H7 (cell line): ENCODE data around the gene FAM32A. TPM values are rescaled to one million over a fixed set of nuclear protein-coding genes. Genes with fewer than 3 reads are reported as not detected.

Experiments
- DNase-seq: peaks from one replicate; pipeline ENCODE4 v3.0.0; 2012
- H3K27me3 ChIP-seq: 2 replicates; pipeline ENCODE4 v1.6.0; 2011; ENCODE audit warnings: mild to moderate bottlenecking, low read length; ENCODE audit not compliant: control insufficient read depth, insufficient read depth
- H3K36me3 ChIP-seq: replicated peaks from 2 replicates; pipeline ENCODE4 v1.5.1; 2011; ENCODE audit warnings: low read length; ENCODE audit not compliant: control insufficient read depth, insufficient read depth
- H3K4me3 ChIP-seq: 2 replicates; pipeline ENCODE4 v1.5.1; 2011; ENCODE audit warnings: low read depth, mild to moderate bottlenecking, control low read depth, low read length, moderate library complexity; ENCODE audit not compliant: insufficient read depth
- total RNA-seq: library from RNA; depleted of rRNA; stranded (reverse); fragments of >200 nt; shearing (Covaris generic); gene quantifications from 2 replicates; pipeline ENCODE4 v1.2.3, GENCODE V29; 2014

The FAM32A gene
- total RNA-seq, 1 experiment from 2014 or later, result 96.9 TPM

DNA sequence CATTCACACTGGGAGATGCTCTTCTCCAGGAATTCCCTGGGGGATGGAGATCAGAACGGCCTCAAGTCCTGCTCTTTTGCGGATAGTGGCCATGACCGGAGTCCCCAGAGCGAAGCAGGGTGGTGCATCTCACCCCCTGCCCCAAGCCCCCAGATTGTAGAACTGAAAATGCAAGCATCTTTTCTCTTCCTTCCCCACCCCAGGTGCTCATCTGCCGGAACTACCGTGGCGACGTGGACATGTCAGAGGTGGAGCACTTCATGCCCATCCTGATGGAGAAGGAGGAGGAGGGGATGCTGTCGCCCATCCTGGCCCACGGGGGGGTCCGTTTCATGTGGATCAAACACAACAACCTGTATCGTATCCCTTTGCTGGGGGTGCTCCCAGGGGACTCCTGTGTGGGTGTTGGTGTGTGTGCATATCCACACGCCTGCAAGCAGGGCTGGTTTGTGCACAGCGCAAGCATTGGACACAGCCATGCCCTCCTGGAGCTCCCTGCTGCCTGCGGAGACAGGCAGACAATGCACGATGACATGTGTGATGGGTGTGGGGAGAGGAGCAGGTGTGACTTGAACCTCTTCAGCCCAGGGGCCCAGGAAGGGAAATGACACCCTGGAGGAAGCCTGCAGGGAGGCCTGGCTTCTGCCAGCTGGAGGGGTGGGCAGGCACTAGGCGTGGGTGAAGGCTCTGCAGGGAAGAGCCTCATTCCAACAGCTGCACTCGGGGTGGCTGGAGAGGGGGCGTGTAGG, 18.2 kb downstream of the FAM32A start:
- peak; percentile 25 for DNase-seq
- no peak overlapping the region for H3K4me3 ChIP-seq
- peaks cover 1% of the 10 kb centered on the region for H3K36me3 ChIP-seq
- no peaks in the 10 kb centered on the region for H3K27me3 ChIP-seq

DNA sequence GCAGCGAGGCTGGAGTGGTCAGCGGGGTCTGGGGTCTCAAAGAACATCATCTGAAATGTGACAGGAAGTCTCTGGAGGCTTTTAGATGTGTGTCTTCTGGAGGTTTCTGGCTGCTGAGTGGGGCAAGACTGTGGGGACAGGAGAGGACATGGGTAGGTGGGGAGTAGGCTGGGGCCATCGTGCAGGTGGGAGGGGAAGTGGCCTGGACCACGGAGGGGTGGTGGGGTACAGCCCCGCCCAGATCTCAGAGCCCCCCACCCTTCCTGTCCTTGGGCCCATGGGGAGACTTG, 18.7 kb downstream of the FAM32A start:
- no peak overlapping the region for H3K4me3 ChIP-seq
- DNase-seq, result peak; percentile 25
- no peaks in the 10 kb centered on the region for H3K27me3 ChIP-seq
- peaks cover 1% of the 10 kb centered on the region for H3K36me3 ChIP-seq

DNA sequence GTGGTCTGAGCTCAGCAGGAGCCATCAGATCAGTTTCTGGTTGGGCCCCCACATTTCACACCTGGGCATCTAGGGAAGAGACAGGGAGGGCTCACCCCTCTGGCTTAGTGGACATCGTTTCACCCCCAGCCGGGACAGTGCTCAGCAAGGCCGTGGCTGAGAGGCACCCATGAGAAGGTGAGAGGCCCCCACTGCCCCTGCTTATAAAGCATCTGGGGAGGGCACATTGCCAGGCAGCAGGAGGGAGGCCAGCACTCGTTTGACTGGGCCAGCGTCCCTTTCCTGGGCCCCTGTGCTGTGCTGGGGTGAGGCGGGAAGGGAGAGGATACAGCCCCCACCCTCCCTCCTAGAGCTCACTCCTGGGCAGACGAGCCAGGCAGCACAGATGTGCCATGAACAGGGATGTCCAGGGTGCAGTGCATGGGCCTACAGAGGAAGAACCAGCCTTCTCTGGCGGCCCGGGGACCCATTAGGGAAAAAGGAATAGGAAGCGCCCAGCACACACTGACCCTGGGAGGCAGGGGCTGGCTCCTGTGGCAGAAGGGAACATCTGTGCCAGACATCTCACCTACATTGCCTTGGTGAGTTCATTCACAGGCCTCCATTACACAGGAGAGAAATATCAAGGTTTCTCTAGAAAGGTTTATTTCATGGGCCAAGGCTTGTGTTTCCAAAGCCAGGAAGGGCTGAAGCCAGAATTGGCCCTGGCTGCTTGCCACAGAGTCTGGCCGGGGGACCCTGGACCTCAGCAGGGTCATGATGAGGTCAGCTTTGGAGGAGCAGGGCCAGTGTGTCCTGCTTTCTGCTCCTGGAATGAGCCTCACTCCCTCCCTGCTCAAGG, 20.2 kb downstream of the FAM32A start:
- peak; percentile 26 for DNase-seq
- Histone ChIP-seq H3K4me3 (no peak overlapping the region), H3K36me3 (peaks cover 1% of the 10 kb centered on the region), H3K27me3 (no peaks in the 10 kb centered on the region)

DNA sequence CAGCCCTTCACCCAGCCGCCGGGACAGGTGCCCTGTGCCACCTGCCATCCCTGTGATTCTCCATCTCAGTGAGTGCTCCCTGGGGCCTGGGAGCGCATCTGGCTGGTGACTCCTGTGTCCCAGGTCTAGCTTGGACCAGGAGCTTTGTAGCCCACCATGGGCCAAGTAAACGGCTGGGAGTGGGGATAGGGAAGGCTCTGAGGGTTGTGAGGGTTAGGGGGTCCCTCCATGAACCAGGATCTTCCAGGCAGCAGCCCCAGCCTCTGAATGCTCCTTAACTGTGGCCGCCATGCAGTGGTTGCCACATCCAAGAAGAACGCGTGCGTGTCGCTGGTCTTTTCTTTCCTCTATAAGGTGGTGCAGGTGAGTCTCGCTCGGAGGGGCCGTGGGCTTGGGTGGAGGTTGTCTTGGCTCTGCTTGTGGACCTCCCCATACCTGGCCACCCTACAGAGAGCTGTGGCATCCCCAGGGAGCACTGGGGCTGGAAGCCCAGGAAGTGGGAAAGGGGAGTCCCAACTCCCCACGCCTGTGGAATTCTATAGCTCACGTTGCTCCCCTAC, 20.9 kb downstream of the FAM32A start:
- H3K36me3 ChIP-seq, result peaks cover 1% of the 10 kb centered on the region
- H3K4me3 ChIP-seq, result no peak overlapping the region
- H3K27me3 ChIP-seq, result no peaks in the 10 kb centered on the region
- DNase-seq, result no peak

DNA sequence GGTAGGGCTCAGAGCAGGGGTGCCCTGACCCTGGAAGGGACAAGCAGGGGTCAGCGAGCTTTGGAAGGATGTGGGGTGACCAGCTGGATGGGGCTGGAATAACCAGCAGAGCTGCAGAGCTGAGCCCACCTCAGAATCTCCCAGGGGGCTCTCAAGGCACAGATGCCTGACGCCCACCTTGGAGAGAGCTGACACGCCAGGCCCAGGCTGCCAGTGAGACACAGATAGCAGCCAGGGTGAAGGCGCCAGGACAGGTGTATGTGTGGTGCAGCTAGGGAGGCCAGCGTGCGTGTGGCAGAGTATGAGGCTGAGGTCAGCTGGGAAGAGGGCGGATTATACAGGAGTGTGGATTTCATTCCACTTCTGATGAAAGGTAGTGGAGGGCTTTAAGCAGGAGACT, 21.4 kb downstream of the FAM32A start:
- no peak overlapping the region for H3K4me3 ChIP-seq
- DNase-seq, result no peak
- H3K36me3 ChIP-seq, result peaks cover 1% of the 10 kb centered on the region
- no peaks in the 10 kb centered on the region for H3K27me3 ChIP-seq

DNA sequence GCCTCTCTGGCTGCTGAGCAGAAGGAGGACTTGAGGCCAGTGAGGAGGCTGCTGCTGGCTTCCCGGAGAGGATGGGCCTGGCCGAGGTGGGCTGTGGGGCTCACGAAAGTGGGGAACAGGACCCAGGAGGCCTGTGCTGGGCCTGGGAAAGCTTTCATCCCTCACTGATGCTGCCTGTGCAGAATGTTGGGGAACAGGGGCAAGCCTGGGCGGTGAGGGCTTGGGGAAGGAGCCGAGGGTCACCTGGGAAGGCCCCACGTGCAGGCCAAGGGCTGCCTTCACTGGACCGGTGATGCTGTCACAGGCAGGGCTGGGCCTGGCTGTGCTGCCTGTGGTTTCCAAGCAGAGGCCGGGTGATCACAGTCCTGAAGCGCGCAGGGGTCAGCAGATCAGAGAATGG, 21.9 kb downstream of the FAM32A start:
- no peak for DNase-seq
- peaks cover 1% of the 10 kb centered on the region for H3K36me3 ChIP-seq
- no peak overlapping the region for H3K4me3 ChIP-seq
- H3K27me3 ChIP-seq, result no peaks in the 10 kb centered on the region

DNA sequence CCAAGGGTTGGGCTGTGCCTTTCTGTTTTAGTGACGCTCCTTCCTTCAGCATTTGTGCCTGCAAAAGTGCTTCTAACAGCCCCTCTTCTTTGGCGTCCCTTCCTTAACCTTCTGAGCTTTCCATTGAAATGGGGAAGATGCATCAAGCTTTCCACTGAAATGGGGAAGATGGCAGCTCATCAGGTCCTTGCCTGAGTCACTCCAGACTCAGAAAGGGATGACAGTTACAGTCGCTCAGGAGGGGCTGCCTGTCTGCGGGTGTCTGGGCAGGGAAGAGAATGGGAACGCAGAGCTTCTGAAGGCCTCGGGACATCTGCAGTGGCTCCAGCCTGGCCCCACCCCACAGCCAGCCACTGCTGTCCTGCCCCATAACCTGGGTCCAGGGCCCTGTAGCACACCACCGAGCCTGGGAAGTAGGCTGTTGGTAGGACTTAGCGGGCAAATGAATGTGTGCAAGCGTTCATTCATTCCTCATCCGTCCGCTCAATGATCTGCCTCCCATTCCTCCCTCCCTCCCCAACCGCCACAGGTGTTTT, 22.3 kb downstream of the FAM32A start:
- Histone ChIP-seq H3K36me3 (peaks cover 1% of the 10 kb centered on the region), H3K4me3 (no peak overlapping the region), H3K27me3 (no peaks in the 10 kb centered on the region)
- DNase-seq, result no peak

DNA sequence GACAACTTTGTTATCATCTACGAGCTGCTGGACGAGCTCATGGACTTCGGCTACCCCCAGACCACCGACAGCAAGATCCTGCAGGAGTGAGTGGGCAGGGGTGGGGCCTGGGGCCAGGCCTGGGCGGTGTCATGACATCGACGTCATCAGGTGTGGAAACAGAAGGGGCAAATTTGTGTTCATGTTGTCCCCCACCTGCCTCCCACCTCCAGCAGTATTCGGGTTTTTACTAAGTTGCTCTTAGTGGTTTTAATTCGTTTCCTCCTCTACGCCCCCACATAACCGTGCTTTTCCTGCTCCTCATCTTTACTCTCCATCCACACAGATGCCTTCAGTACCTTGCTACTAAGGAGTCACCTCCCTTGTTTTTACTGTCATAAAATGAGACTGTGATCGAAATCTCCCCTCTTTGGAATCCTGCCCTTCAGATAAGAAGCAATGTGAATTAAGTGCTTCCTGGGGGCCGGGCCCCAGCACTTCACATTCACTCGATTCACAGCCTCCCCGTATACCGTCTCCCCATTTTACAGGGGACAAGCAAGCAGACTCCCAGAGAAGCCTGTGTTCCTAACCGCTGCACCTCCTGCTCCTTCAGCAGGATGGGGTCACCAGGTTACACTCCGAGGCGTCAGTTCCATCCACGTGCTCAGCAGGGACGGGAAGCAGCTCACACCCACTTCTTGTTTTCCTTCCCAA, 23.0 kb downstream of the FAM32A start:
- Histone ChIP-seq H3K27me3 (no peaks in the 10 kb centered on the region), H3K4me3 (no peak overlapping the region), H3K36me3 (peaks cover 1% of the 10 kb centered on the region)
- DNase-seq, result no peak

DNA sequence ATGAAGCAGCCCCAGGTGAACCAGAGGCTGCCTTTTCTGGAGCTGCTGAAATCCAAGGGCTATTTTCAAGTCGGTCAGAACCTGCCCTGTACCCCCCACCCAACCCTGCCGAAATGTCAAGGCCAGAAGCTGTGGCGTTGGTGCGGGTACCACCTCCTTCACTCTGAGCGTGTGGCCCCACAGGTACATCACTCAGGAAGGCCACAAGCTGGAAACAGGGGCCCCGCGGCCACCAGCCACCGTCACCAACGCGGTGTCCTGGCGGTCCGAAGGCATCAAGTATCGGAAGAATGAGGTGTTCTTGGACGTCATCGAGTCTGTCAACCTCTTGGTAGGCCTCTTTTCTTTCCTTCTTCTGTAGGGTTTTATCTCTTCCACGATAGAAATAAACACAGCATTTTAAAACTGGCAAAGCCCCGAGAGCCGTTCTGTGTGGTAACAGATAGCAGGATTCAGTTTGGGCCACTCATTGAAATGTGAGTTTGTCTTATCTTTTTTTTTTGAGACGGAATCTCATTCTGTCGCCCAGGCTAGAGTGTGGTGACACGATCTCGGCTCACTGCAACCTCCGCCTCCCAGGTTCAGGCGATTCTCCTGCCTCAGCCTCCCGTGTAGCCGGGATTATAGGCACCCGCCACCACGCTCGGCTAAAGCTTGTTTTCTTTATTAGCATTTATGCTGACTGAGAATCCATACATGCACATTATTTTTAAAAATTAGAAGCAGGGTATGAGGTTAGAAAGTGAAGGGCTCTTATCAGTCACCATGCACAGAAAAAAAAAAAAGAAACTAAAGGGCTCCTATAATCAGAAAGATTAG, 23.8 kb downstream of the FAM32A start:
- Histone ChIP-seq H3K27me3 (no peaks in the 10 kb centered on the region), H3K4me3 (no peak overlapping the region), H3K36me3 (peaks cover 1% of the 10 kb centered on the region)
- DNase-seq, result no peak

DNA sequence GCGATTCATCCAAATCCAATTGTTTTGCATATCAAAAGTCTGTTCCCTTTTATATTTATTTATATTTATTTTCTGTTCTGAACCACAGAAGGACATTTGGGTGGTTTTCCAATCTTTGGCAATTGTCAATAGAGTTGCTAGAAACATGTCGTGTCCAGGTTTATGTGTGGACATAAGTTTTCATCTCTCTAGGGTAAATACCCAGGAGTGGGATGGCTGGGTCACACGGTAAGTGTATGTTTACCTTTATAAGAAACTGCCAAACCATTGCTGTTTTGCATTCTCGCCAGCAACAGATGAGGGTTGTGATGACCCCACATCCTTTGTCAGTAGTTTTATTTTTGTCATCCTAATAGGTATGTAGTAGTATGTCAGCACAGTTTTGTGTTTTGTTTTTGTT, 25.0 kb downstream of the FAM32A start:
- no peaks in the 10 kb centered on the region for H3K27me3 ChIP-seq
- H3K36me3 ChIP-seq, result peaks cover 1% of the 10 kb centered on the region; the same call in 1 of the 2 replicates
- no peak for DNase-seq
- H3K4me3 ChIP-seq, result no peak overlapping the region

DNA sequence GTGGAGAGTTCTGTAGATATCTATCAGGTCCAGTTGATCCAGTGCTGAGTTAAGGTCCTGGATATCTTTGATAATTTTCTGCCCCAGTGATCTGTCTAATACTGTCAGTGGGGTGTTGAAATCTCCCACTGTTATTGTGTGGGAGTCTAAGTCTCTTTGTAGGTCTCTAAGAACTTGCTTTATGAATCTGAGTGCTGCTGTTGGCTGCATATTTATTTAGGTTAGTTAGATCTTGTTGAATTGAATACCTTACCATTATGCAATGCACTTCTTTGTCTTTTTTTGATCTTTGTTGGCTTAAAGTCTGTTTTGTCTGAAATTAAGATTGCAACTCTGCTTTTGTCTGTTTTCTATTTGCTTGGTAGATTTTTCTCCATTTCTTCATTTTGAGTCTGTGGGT, 27.9 kb downstream of the FAM32A start:
- H3K4me3 ChIP-seq, result no peak overlapping the region
- DNase-seq, result no peak
- no peaks in the 10 kb centered on the region for H3K27me3 ChIP-seq
- peaks cover 1% of the 10 kb centered on the region; the same call in 1 of the 2 replicates for H3K36me3 ChIP-seq

DNA sequence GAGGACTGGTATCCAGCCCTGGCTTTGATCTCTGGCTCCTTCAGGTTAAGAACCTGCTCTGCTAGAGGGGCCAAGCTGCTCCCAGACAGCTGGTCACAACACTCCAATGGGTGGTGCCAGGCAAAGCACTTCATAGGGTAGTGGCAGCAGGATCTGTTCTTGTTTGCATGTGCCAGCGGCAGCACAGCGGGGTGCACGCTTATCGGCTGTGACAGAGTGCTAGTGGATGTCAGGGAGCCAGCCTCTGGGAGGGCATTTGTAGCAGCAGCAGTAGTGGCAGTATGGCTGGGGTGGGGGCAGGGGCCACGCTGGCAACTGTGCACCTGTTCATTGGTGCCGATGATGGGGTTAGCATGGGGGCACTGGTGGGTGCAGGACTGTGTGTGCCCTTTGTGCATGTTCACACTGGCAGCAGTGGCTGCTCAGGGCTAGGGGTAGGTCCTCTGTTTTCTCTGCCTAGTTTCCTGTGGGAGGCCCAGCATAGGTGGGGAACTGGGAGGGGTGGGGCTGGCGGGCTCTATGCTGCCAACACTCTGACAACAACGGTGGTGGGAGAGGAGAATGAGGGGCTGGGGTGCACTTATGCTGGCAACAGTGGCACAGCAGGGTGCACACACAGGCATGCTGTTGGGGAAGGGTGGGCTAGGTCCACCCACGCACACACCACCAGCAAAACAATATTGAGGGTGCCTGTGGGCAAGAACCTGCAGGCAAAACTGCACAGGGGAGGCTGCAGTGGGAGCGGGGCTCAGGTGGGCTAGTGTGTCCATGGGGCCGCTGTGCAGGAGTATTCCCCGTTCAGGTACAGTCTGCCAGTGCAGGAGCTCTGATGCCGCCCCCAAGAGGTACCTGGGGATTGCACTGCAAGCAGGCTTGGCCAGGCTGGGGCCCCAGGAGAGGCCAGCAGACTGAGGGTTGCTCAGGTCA, 31.8 kb downstream of the FAM32A start:
- Histone ChIP-seq H3K4me3 (no peak overlapping the region), H3K27me3 (no peaks in the 10 kb centered on the region), H3K36me3 (no peaks in the 10 kb centered on the region)
- DNase-seq, result peak; percentile 28
